Glomerular visceral epithelial cell (primary cell): Measurements from ENCODE around the gene CLCN6.

Experiments used
- DNase-seq: peaks from one replicate; pipeline ENCODE4 v3.0.0-alpha.2; 2016; ENCODE audit errors: extremely low spot score

CLCN6 gene

GRCh38 chr1:11778844-11779623 is 27.0 kb upstream of the CLCN6 start:
- DNase-seq: no peak

GRCh38 chr1:11779715-11780379 is 26.1 kb upstream of the CLCN6 start:
- DNase-seq: no peak

- no peak for DNase-seq
These were observed 25.4 kb upstream of the CLCN6 start for GRCh38 chr1:11780380-11781147.

- no peak for DNase-seq
These were observed 24.7 kb upstream of the CLCN6 start for GRCh38 chr1:11781297-11781696.

GRCh38 chr1:11782127-11782708 is 23.8 kb upstream of the CLCN6 start:
- DNase-seq: no peak

GRCh38 chr1:11783556-11783955 is 22.4 kb upstream of the CLCN6 start:
- DNase-seq: no peak

GRCh38 chr1:11784256-11784992 is 21.6 kb upstream of the CLCN6 start:
- DNase-seq: no peak

- DNase-seq: peak; percentile 72
These were observed 20.8 kb upstream of the CLCN6 start for GRCh38 chr1:11784993-11785769.

GRCh38 chr1:11786168-11786567 is 19.8 kb upstream of the CLCN6 start:
- no peak for DNase-seq

- no peak for DNase-seq
These were observed 18.7 kb upstream of the CLCN6 start for GRCh38 chr1:11787251-11787803.

GRCh38 chr1:11787804-11788436 is 18.1 kb upstream of the CLCN6 start:
- DNase-seq: no peak

GRCh38 chr1:11788549-11789053 is 17.4 kb upstream of the CLCN6 start:
- DNase-seq: no peak

GRCh38 chr1:11789126-11790067 is 16.6 kb upstream of the CLCN6 start:
- no peak for DNase-seq

GRCh38 chr1:11790101-11790879 is 15.7 kb upstream of the CLCN6 start:
- no peak for DNase-seq

- no peak for DNase-seq
These were observed 14.9 kb upstream of the CLCN6 start for GRCh38 chr1:11790880-11791715.

- DNase-seq: no peak
These were observed 13.9 kb upstream of the CLCN6 start for GRCh38 chr1:11792106-11792505.

GRCh38 chr1:11793819-11794218 is 12.2 kb upstream of the CLCN6 start:
- DNase-seq: no peak
